ENCODE data around the gene CCSER2. TPM values are rescaled to one million over a fixed set of nuclear protein-coding genes. Genes with fewer than 3 reads are reported as not detected.
A peak's percentile ranks its signal among the peaks of the same experiment; 100 is the strongest.

CCSER2 gene
- total RNA-seq, 4 donors from 2014 or later: 50.1 to 71.0 (median 58.4) TPM

- intact Hi-C loops (cut with DNase I): no loop called here
- TF ChIP-seq CTCF (IDR thresholded peaks at IDR 0.05) (no peak), POLR2A (IDR thresholded peaks at IDR 0.05) (no peak)
- WGBS, 2 donors: 86 to 90% methylated on average over 4 of the region's 4 CpGs
- no peaks in the 10 kb centered on the region for H3K9me3 ChIP-seq
- H3K27ac ChIP-seq: no peak overlapping the region
- H3K4me3 ChIP-seq (replicated peaks in 1 of 3): no peak overlapping the region
- no peak for DNase-seq
- H3K27me3 ChIP-seq: no peaks in the 10 kb centered on the region
- H3K4me1 ChIP-seq: peaks cover 4% of the 10 kb centered on the region in 2 donors
- H3K36me3 ChIP-seq: no peaks in the 10 kb centered on the region
These were observed 21.5 kb upstream of the CCSER2 start for GRCh38 chr10:84306751-84307384.

GRCh38 chr10:84308021-84308420 is 20.4 kb upstream of the CCSER2 start:
- TF ChIP-seq CTCF (IDR thresholded peaks at IDR 0.05): no peak
- TF ChIP-seq POLR2A (IDR thresholded peaks at IDR 0.05): no peak
- Histone ChIP-seq H3K27me3 (no peaks in the 10 kb centered on the region), H3K9me3 (no peaks in the 10 kb centered on the region), H3K4me1 (peaks cover 4% of the 10 kb centered on the region in 2 donors), H3K27ac (peak overlapping the region in 1 of 3 donors; percentile 20), H3K4me3 (replicated peaks in 1 of 3) (no peak overlapping the region), H3K36me3 (no peaks in the 10 kb centered on the region)
- DNase-seq: no peak
- WGBS, 2 donors: 47 to 58% methylated on average over 1 of the region's 1 CpG
- intact Hi-C loops (cut with DNase I): no loop called here

GRCh38 chr10:84308481-84309304 is 19.7 kb upstream of the CCSER2 start:
- H3K27me3 ChIP-seq: no peaks in the 10 kb centered on the region
- DNase-seq: peak; percentile 26 to 40
- peaks cover 4% of the 10 kb centered on the region in 2 donors for H3K4me1 ChIP-seq
- intact Hi-C loops (cut with DNase I): no loop called here
- H3K9me3 ChIP-seq: no peaks in the 10 kb centered on the region
- H3K27ac ChIP-seq: peak overlapping the region in 1 of 3 donors; percentile 20
- H3K4me3 ChIP-seq (replicated peaks in 1 of 3): no peak overlapping the region
- WGBS, 2 donors: 23 to 25% methylated on average over 6 of the region's 6 CpGs
- no peak for TF ChIP-seq POLR2A (IDR thresholded peaks at IDR 0.05)
- TF ChIP-seq CTCF (IDR thresholded peaks at IDR 0.05): no peak
- no peaks in the 10 kb centered on the region for H3K36me3 ChIP-seq

- no peak overlapping the region for H3K27ac ChIP-seq
- no peaks in the 10 kb centered on the region for H3K36me3 ChIP-seq
- H3K9me3 ChIP-seq: no peaks in the 10 kb centered on the region
- intact Hi-C loops (cut with DNase I): no loop called here
- H3K4me1 ChIP-seq: peaks cover 4% of the 10 kb centered on the region in 2 donors
- TF ChIP-seq CTCF (IDR thresholded peaks at IDR 0.05) (no peak), POLR2A (IDR thresholded peaks at IDR 0.05) (no peak)
- no peaks in the 10 kb centered on the region for H3K27me3 ChIP-seq
- peak; percentile 53 to 62 for DNase-seq
- 90 to 93% methylated on average over 1 to 2 of the region's 2 CpGs for WGBS, 2 donors
- no peak overlapping the region for H3K4me3 ChIP-seq (replicated peaks in 1 of 3)
These were observed 17.9 kb upstream of the CCSER2 start for GRCh38 chr10:84310470-84310869.

- H3K36me3 ChIP-seq: no peaks in the 10 kb centered on the region
- no peaks in the 10 kb centered on the region for H3K27me3 ChIP-seq
- no peak overlapping the region for H3K27ac ChIP-seq
- no peaks in the 10 kb centered on the region for H3K9me3 ChIP-seq
- peaks cover 4% of the 10 kb centered on the region in 2 donors for H3K4me1 ChIP-seq
- intact Hi-C loops (cut with DNase I): no loop called here
- WGBS, 2 donors: 88 to 93% methylated on average over 8 of the region's 8 CpGs
- no peak for TF ChIP-seq POLR2A (IDR thresholded peaks at IDR 0.05)
- TF ChIP-seq CTCF (IDR thresholded peaks at IDR 0.05): no peak
- DNase-seq: no peak
- H3K4me3 ChIP-seq (replicated peaks in 1 of 3): no peak overlapping the region
These were observed 16.8 kb upstream of the CCSER2 start for GRCh38 chr10:84311576-84311975.

All from thyroid gland (tissue), 4 donors.